Neuronal stem cell (in vitro differentiated cells): ENCODE data around the gene ATG101.
A peak's percentile ranks its signal among the peaks of the same experiment; 100 is the strongest.

Experiments used
- DNase-seq: peaks from one replicate; pipeline ENCODE4 v3.0.0-alpha.2; 2013; ENCODE audit warnings: low spot score
- H2AFZ ChIP-seq: one replicate; pipeline ENCODE4 v1.6.1; 2013; ENCODE audit warnings: mild to moderate bottlenecking, low read length, inconsistent platforms
- H2AK5ac ChIP-seq: 2 replicates; pipeline ENCODE4 v1.6.1; 2013; ENCODE audit warnings: low read depth, mild to moderate bottlenecking, inconsistent platforms, low read length, moderate library complexity, mixed read lengths
- H2BK120ac ChIP-seq: 2 replicates; pipeline ENCODE4 v1.6.1; 2013; ENCODE audit warnings: low read depth, mild to moderate bottlenecking, inconsistent platforms, low read length, moderate library complexity, mixed read lengths
- H2BK12ac ChIP-seq: one replicate; pipeline ENCODE4 v1.6.1; 2013; ENCODE audit warnings: low read length, inconsistent platforms
- H2BK15ac ChIP-seq: 2 replicates; pipeline ENCODE4 v1.6.1; 2013; ENCODE audit warnings: mild to moderate bottlenecking, low read length, inconsistent platforms, mixed read lengths
- H2BK5ac ChIP-seq: one replicate; pipeline ENCODE4 v1.6.1; 2013; ENCODE audit warnings: inconsistent platforms, mild to moderate bottlenecking, low read length, moderate library complexity
- H3K14ac ChIP-seq: one replicate; pipeline ENCODE4 v1.6.1; 2013; ENCODE audit warnings: low read length, inconsistent platforms
- H3K18ac ChIP-seq: 2 replicates; pipeline ENCODE4 v1.6.1; 2013; ENCODE audit warnings: low read length, inconsistent platforms
- H3K23ac ChIP-seq: 2 replicates; pipeline ENCODE4 v1.6.1; 2013; ENCODE audit warnings: low read depth, mild to moderate bottlenecking, mixed read lengths, low read length, inconsistent platforms; ENCODE audit not compliant: poor library complexity
- H3K27ac ChIP-seq: replicated peaks from 3 replicates; pipeline ENCODE4 v1.5.1; 2013; ENCODE audit warnings: low read length, inconsistent platforms
- H3K27me3 ChIP-seq, 3 experiments: 2 replicates each; pipeline ENCODE4 v1.6.1; 2013; ENCODE audit warnings: low read length in 3 of 3, mild to moderate bottlenecking in 2 of 3, inconsistent platforms in 1 of 3, low read depth in 1 of 3, mixed read lengths in 1 of 3, moderate library complexity in 1 of 3; ENCODE audit not compliant: control insufficient read depth in 3 of 3, insufficient read depth in 3 of 3
- H3K36me3 ChIP-seq, 2 donors: replicated peaks in 1 of 2; 2 replicates each; pipeline ENCODE4 v1.6.1; 2013; ENCODE audit warnings: low read length in 2 of 2; ENCODE audit not compliant: control insufficient read depth in 2 of 2, insufficient read depth in 2 of 2
- H3K4ac ChIP-seq: 2 replicates; pipeline ENCODE4 v1.6.1; 2013; ENCODE audit warnings: inconsistent platforms, mild to moderate bottlenecking, low read length, moderate library complexity
- H3K4me1 ChIP-seq, 2 donors: 1 replicate in 1 of 2; 2 replicates in 1 of 2; pipeline ENCODE4 v1.6.1; 2013; ENCODE audit warnings: low read length in 2 of 2, low read depth in 1 of 2; ENCODE audit not compliant: control insufficient read depth in 2 of 2, insufficient read depth in 1 of 2
- H3K4me2 ChIP-seq: one replicate; pipeline ENCODE4 v1.6.1; 2013; ENCODE audit warnings: mild to moderate bottlenecking, low read length, inconsistent platforms; ENCODE audit not compliant: insufficient read depth, poor library complexity, severe bottlenecking
- H3K4me3 ChIP-seq, 2 donors: 2 replicates each; pipeline ENCODE4 v1.5.1; 2013; ENCODE audit warnings: low read length in 2 of 2, mild to moderate bottlenecking in 2 of 2, inconsistent platforms in 1 of 2, moderate library complexity in 1 of 2
- H3K79me1 ChIP-seq: one replicate; pipeline ENCODE4 v1.6.1; 2013; ENCODE audit warnings: low read depth, mild to moderate bottlenecking, inconsistent platforms, low read length, moderate library complexity
- H3K9ac ChIP-seq: one replicate; pipeline ENCODE4 v1.6.1; 2013; ENCODE audit warnings: mild to moderate bottlenecking, low read depth, low read length, inconsistent platforms; ENCODE audit not compliant: poor library complexity
- H3K9me3 ChIP-seq, 2 donors: replicated peaks in 1 of 2; 2 replicates each; pipeline versions ENCODE3 to v1.6.1; 2013; ENCODE audit warnings: low read length in 2 of 2, mild to moderate bottlenecking in 2 of 2, inconsistent platforms in 1 of 2, low read depth in 1 of 2, mixed read lengths in 1 of 2, moderate library complexity in 1 of 2; ENCODE audit not compliant: control insufficient read depth in 2 of 2, insufficient read depth in 1 of 2
- H4K8ac ChIP-seq: one replicate; pipeline ENCODE4 v1.6.1; 2013; ENCODE audit warnings: low read depth, mild to moderate bottlenecking, inconsistent platforms, low read length, moderate library complexity
- H4K91ac ChIP-seq: one replicate; pipeline ENCODE4 v1.6.1; 2013; ENCODE audit warnings: low read length, low read depth, mild to moderate bottlenecking, inconsistent platforms; ENCODE audit not compliant: poor library complexity
- WGBS, 2 donors: extraction: QIAGEN DNeasy Blood & Tissue Kit; methylation state at CpG; one replicate each; pipeline ENCODE4 v1.1.7; 2013; ENCODE audit warnings: missing lambda C conversion rate in 2 of 2, mixed read lengths in 1 of 2; ENCODE audit not compliant: insufficient read length in 2 of 2, insufficient replicate concordance in 1 of 2; ENCODE audit errors: extremely low coverage in 2 of 2; 5-methylcytosine and 5-hydroxymethylcytosine counted together

The ATG101 gene

GRCh38 chr12:52119398-52120254 is 49.8 kb downstream of the ATG101 start:
- Histone ChIP-seq H3K27ac (no peak overlapping the region), H4K91ac (no peak overlapping the region), H4K8ac (no peak overlapping the region), H3K23ac (no peak overlapping the region), H3K14ac (no peak overlapping the region), H2BK15ac (no peak overlapping the region), H3K4ac (no peak overlapping the region), H3K9me3 (no peaks in the 10 kb centered on the region), H2BK12ac (no peak overlapping the region), H3K4me2 (no peak overlapping the region), H3K36me3 (no peaks in the 10 kb centered on the region), H3K4me3 (no peak overlapping the region), H2AFZ (peak overlapping the region; percentile 35), H3K27me3 (peaks cover 0 to 32% (median 0%) of the 10 kb centered on the region in 3 experiments), H2BK120ac (no peak overlapping the region), H3K79me1 (no peaks in the 10 kb centered on the region), H3K9ac (no peak overlapping the region), H2BK5ac (no peak overlapping the region), H2AK5ac (peak overlapping the region; percentile 53), H3K4me1 (peaks cover 2% of the 10 kb centered on the region in 2 donors), H3K18ac (no peak overlapping the region)
- peak; percentile 64 for DNase-seq
- no CpG with 5 or more reads among the region's 23 CpGs for WGBS, 2 donors

- Histone ChIP-seq H3K4me3 (no peak overlapping the region), H3K9ac (no peak overlapping the region), H3K9me3 (no peaks in the 10 kb centered on the region), H3K23ac (no peak overlapping the region), H2AK5ac (peak overlapping the region; percentile 53), H2BK12ac (peak overlapping the region; percentile 82), H4K8ac (no peak overlapping the region), H4K91ac (no peak overlapping the region), H3K79me1 (no peaks in the 10 kb centered on the region), H3K27ac (no peak overlapping the region), H3K18ac (no peak overlapping the region), H3K36me3 (no peaks in the 10 kb centered on the region), H3K4me2 (no peak overlapping the region), H3K4ac (no peak overlapping the region), H2AFZ (peak overlapping the region; percentile 28), H2BK15ac (peak overlapping the region; percentile 18), H3K14ac (no peak overlapping the region), H3K27me3 (peaks cover 0 to 31% (median 0%) of the 10 kb centered on the region in 3 experiments), H3K4me1 (peaks cover 14 to 16% of the 10 kb centered on the region in 2 donors), H2BK5ac (no peak overlapping the region), H2BK120ac (no peak overlapping the region)
- DNase-seq: no peak
- no CpG with 5 or more reads among the region's 19 CpGs for WGBS, 2 donors
Measured at GRCh38 chr12:52120951-52121823, 51.4 kb downstream of the ATG101 start.

- H3K79me1 ChIP-seq: no peaks in the 10 kb centered on the region
- peak overlapping the region; percentile 61 for H3K18ac ChIP-seq
- peak overlapping the region; percentile 28 for H2AFZ ChIP-seq
- H3K4me2 ChIP-seq: no peak overlapping the region
- H3K4ac ChIP-seq: no peak overlapping the region
- H3K9me3 ChIP-seq: no peaks in the 10 kb centered on the region
- no peak overlapping the region for H4K91ac ChIP-seq
- no CpG with 5 or more reads among the region's 18 CpGs for WGBS, 2 donors
- no peak overlapping the region for H3K23ac ChIP-seq
- no peak overlapping the region for H2AK5ac ChIP-seq
- H3K4me1 ChIP-seq: peaks cover 16% of the 10 kb centered on the region in 2 donors
- no peak overlapping the region for H4K8ac ChIP-seq
- DNase-seq: peak; percentile 59
- no peak overlapping the region for H3K4me3 ChIP-seq
- no peak overlapping the region for H3K14ac ChIP-seq
- H2BK12ac ChIP-seq: no peak overlapping the region
- peak overlapping the region; percentile 18 for H2BK15ac ChIP-seq
- H3K27me3 ChIP-seq: peaks cover 0 to 27% (median 0%) of the 10 kb centered on the region in 3 experiments
- H3K27ac ChIP-seq: no peak overlapping the region
- H3K9ac ChIP-seq: no peak overlapping the region
- no peaks in the 10 kb centered on the region for H3K36me3 ChIP-seq
- H2BK5ac ChIP-seq: no peak overlapping the region
- H2BK120ac ChIP-seq: no peak overlapping the region
Measured at GRCh38 chr12:52121824-52122539, 52.2 kb downstream of the ATG101 start.
